ENCODE results near the gene CRHR2.

The CRHR2 gene

DNA sequence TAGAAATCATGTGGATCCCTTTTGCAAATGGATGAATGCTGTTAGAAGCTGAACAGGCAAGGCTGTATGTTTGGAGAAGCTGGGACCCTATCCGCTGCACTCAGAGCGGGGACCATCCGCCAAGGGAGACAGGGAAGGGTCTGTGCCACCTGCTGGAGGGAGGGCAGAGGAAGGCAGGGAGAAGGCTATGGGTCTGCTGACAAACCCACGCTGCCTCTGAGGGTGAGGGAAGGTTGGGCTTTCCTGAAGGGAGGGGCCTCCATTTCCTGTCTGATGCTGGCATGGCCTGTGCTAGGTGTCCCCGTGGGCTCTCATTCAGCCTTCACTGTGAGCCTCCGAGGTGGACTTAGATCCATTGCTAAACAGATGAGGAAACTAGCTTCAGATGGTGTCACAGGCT, 5.3 kb upstream of the CRHR2 start:
- H2AFZ ChIP-seq (ENCODE audit: low read length): no peak overlapping the region
- H3K4me3 ChIP-seq (ENCODE audit: low read depth, low read length, poor library complexity, severe bottlenecking): no peak overlapping the region
- no peaks in the 10 kb centered on the region for H3K9me3 ChIP-seq (ENCODE audit: low read length)
- H4K20me1 ChIP-seq (ENCODE audit: insufficient read depth, low read length): no peaks in the 10 kb centered on the region
- no peaks in the 10 kb centered on the region for H3K27me3 ChIP-seq (ENCODE audit: insufficient read depth, low read length)
- TF ChIP-seq EZH2 (IDR thresholded peaks at IDR 0.05; ENCODE audit: borderline replicate concordance, low read length) (no peak), CTCF (IDR thresholded peaks at IDR 0.05; ENCODE audit: low read length) (no peak)
- no peaks in the 10 kb centered on the region for H3F3A ChIP-seq (ENCODE audit: insufficient read depth, low read length)
- no peak overlapping the region for H3K4me2 ChIP-seq (ENCODE audit: low read length)
- H3K79me2 ChIP-seq (ENCODE audit: insufficient read depth, low read length): no peaks in the 10 kb centered on the region
- H3K27ac ChIP-seq (ENCODE audit: low read depth, low read length, poor library complexity, severe bottlenecking): no peak overlapping the region
- no peak overlapping the region for H3K9ac ChIP-seq (ENCODE audit: low read length)
- no peaks in the 10 kb centered on the region for H3K36me3 ChIP-seq (ENCODE audit: insufficient read depth, low read length)
- no peaks in the 10 kb centered on the region for H3K9me2 ChIP-seq (ENCODE audit: low read depth, low read length)
- no peaks in the 10 kb centered on the region for H3K4me1 ChIP-seq (ENCODE audit: insufficient read depth, low read length, severe bottlenecking)

- Histone ChIP-seq H3K27me3 (ENCODE audit: insufficient read depth, low read length) (no peaks in the 10 kb centered on the region), H3K27ac (ENCODE audit: low read depth, low read length, poor library complexity, severe bottlenecking) (no peak overlapping the region)
These were observed 2.1 kb upstream of the CRHR2 start for GRCh38 chr7:30684351-30684750.

DNA sequence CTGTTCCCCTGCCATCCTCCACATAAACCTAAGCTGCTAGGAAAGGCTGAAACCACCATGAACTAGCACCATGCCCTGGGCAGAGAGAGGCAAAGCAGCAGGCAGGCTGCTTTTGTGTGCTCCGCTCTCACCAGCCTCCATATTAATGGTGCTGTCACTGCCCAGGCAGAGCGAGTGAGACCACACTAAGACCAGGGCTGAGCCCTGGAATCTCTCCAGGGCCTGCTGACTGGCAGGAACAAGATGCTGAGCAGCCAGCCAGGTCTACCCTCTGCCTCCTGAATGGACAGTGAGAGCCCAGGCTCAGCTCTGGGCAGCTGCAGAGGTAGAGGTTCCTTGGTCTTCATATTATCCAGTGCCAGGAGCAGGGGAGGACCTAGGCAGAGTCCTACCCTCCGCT, 1.6 kb upstream of the CRHR2 start:
- no peaks in the 10 kb centered on the region for H3K9me2 ChIP-seq (ENCODE audit: low read depth, low read length)
- H3K9ac ChIP-seq (ENCODE audit: low read length): no peak overlapping the region
- H3F3A ChIP-seq (ENCODE audit: insufficient read depth, low read length): no peaks in the 10 kb centered on the region
- no peaks in the 10 kb centered on the region for H3K9me3 ChIP-seq (ENCODE audit: low read length)
- no peak overlapping the region for H3K4me2 ChIP-seq (ENCODE audit: low read length)
- H4K20me1 ChIP-seq (ENCODE audit: insufficient read depth, low read length): no peaks in the 10 kb centered on the region
- H3K27me3 ChIP-seq (ENCODE audit: insufficient read depth, low read length): peaks cover 5% of the 10 kb centered on the region; the same call in 1 of the 2 replicates
- H2AFZ ChIP-seq (ENCODE audit: low read length): no peak overlapping the region
- H3K36me3 ChIP-seq (ENCODE audit: insufficient read depth, low read length): no peaks in the 10 kb centered on the region
- no peak for TF ChIP-seq EZH2 (IDR thresholded peaks at IDR 0.05; ENCODE audit: borderline replicate concordance, low read length)
- TF ChIP-seq CTCF (IDR thresholded peaks at IDR 0.05; ENCODE audit: low read length): no peak
- H3K4me3 ChIP-seq (ENCODE audit: low read depth, low read length, poor library complexity, severe bottlenecking): no peak overlapping the region
- H3K27ac ChIP-seq (ENCODE audit: low read depth, low read length, poor library complexity, severe bottlenecking): no peak overlapping the region
- no peaks in the 10 kb centered on the region for H3K79me2 ChIP-seq (ENCODE audit: insufficient read depth, low read length)
- no peaks in the 10 kb centered on the region for H3K4me1 ChIP-seq (ENCODE audit: insufficient read depth, low read length, severe bottlenecking)

More at GRCh38 chr7:30684351-30684750, 2.1 kb upstream of the CRHR2 start:
- Histone ChIP-seq H3K79me2 (ENCODE audit: insufficient read depth, low read length) (no peaks in the 10 kb centered on the region), H4K20me1 (ENCODE audit: insufficient read depth, low read length) (no peaks in the 10 kb centered on the region), H3K4me3 (ENCODE audit: low read depth, low read length, poor library complexity, severe bottlenecking) (no peak overlapping the region), H3K4me2 (ENCODE audit: low read length) (no peak overlapping the region), H3K4me1 (ENCODE audit: insufficient read depth, low read length, severe bottlenecking) (no peaks in the 10 kb centered on the region), H3F3A (ENCODE audit: insufficient read depth, low read length) (no peaks in the 10 kb centered on the region), H3K36me3 (ENCODE audit: insufficient read depth, low read length) (no peaks in the 10 kb centered on the region), H3K9me2 (ENCODE audit: low read depth, low read length) (no peaks in the 10 kb centered on the region), H2AFZ (ENCODE audit: low read length) (no peak overlapping the region), H3K9ac (ENCODE audit: low read length) (no peak overlapping the region), H3K9me3 (ENCODE audit: low read length) (no peaks in the 10 kb centered on the region)
- TF ChIP-seq EZH2 (IDR thresholded peaks at IDR 0.05; ENCODE audit: borderline replicate concordance, low read length): no peak
- no peak for TF ChIP-seq CTCF (IDR thresholded peaks at IDR 0.05; ENCODE audit: low read length)
